Thoracic aorta (tissue), 2 donors: ENCODE measurements around the gene UBE2V1. TPM values are rescaled to one million over a fixed set of nuclear protein-coding genes. Genes with fewer than 3 reads are reported as not detected.
A peak's percentile ranks its signal among the peaks of the same experiment; 100 is the strongest.

ENCODE experiments used
- ATAC-seq: fragments of 150-250 bp; one replicate; pipeline ENCODE4 v1.8.0; 2017; ENCODE audit warnings: low read depth; ENCODE audit not compliant: insufficient number of reproducible peaks, low FRiP score
- DNase-seq: peaks from one replicate; pipeline ENCODE4 v3.0.0-alpha.2; 2020; ENCODE audit warnings: low spot score
- H3K27ac ChIP-seq, 2 donors: fragments of 200-600 bp; sonication (generic); 1 replicate in 1 of 2; 2 replicates in 1 of 2; pipeline ENCODE4 v1.5.1; 2016; ENCODE audit warnings: mild to moderate bottlenecking in 2 of 2, moderate library complexity in 2 of 2
- H3K27me3 ChIP-seq: fragments of 200-600 bp; sonication (generic); replicated peaks from 2 replicates; pipeline ENCODE4 v1.6.0; 2016; ENCODE audit warnings: mild to moderate bottlenecking; ENCODE audit not compliant: insufficient read depth
- H3K36me3 ChIP-seq: fragments of 200-600 bp; sonication (generic); one replicate; pipeline ENCODE4 v1.5.1; 2016
- H3K4me1 ChIP-seq, 2 donors: fragments of 200-600 bp; sonication (generic); 1 replicate in 1 of 2; 2 replicates in 1 of 2; pipeline versions ENCODE4 v1.5.1 to v1.6.0; 2016; ENCODE audit warnings: low read depth in 2 of 2, mild to moderate bottlenecking in 1 of 2; ENCODE audit not compliant: control insufficient read depth in 1 of 2
- H3K4me3 ChIP-seq: fragments of 200-600 bp; sonication (generic); 2 replicates; pipeline ENCODE4 v1.5.1; 2016; ENCODE audit warnings: mild to moderate bottlenecking
- H3K9me3 ChIP-seq: fragments of 200-600 bp; sonication (generic); 2 replicates; pipeline ENCODE4 v1.5.1; 2016
- CTCF ChIP-seq: fragments of 200-600 bp; sonication (generic); IDR thresholded peaks from one replicate; pipeline ENCODE4 v1.5.1; 2019; ENCODE audit warnings: antibody characterized with exemption
- total RNA-seq, 2 donors: library from RNA; depleted of rRNA; stranded (reverse); fragments of >200 nt; gene quantifications; one replicate each; pipeline versions ENCODE4 v1.1.0 to v1.2.3, GENCODE V29; 2016

Gene UBE2V1
- total RNA-seq, 2 donors from 2014 or later: 91.7 to 98.4 TPM

- H3K36me3 ChIP-seq: peaks cover 36% of the 10 kb centered on the region
- H3K27ac ChIP-seq: no peak overlapping the region
- ATAC-seq: no peak
- H3K27me3 ChIP-seq: no peaks in the 10 kb centered on the region
- no peak overlapping the region for H3K4me3 ChIP-seq
- no peak for DNase-seq
- no peaks in the 10 kb centered on the region for H3K4me1 ChIP-seq
- TF ChIP-seq CTCF: no peak
- no peaks in the 10 kb centered on the region for H3K9me3 ChIP-seq
Observed at GRCh38 chr20:50123418-50123817, 10.5 kb upstream of the UBE2V1 start.

GRCh38 chr20:50122763-50123162 lies 9.8 kb upstream of the UBE2V1 start:
- Histone ChIP-seq H3K9me3 (no peaks in the 10 kb centered on the region), H3K4me1 (no peaks in the 10 kb centered on the region), H3K4me3 (no peak overlapping the region), H3K27ac (no peak overlapping the region), H3K36me3 (peaks cover 30% of the 10 kb centered on the region), H3K27me3 (no peaks in the 10 kb centered on the region)
- no peak for DNase-seq
- TF ChIP-seq CTCF: no peak
- no peak for ATAC-seq

GRCh38 chr20:50121858-50122271 lies 8.9 kb upstream of the UBE2V1 start:
- H3K36me3 ChIP-seq: peaks cover 21% of the 10 kb centered on the region
- TF ChIP-seq CTCF: no peak
- ATAC-seq (no peak), DNase-seq (no peak)
- no peaks in the 10 kb centered on the region for H3K4me1 ChIP-seq
- H3K4me3 ChIP-seq: no peak overlapping the region
- no peaks in the 10 kb centered on the region for H3K27me3 ChIP-seq
- H3K27ac ChIP-seq: no peak overlapping the region
- no peaks in the 10 kb centered on the region for H3K9me3 ChIP-seq

GRCh38 chr20:50120935-50121693 lies 8.2 kb upstream of the UBE2V1 start:
- peak; percentile 8 for ATAC-seq
- Histone ChIP-seq H3K9me3 (no peaks in the 10 kb centered on the region), H3K4me3 (no peak overlapping the region), H3K27ac (no peak overlapping the region), H3K27me3 (no peaks in the 10 kb centered on the region), H3K36me3 (peaks cover 15% of the 10 kb centered on the region), H3K4me1 (peaks cover 3 to 4% of the 10 kb centered on the region in 2 donors)
- peak; percentile 85 for TF ChIP-seq CTCF
- DNase-seq: no peak

GRCh38 chr20:50118203-50118602 lies 5.3 kb upstream of the UBE2V1 start:
- Histone ChIP-seq H3K9me3 (no peaks in the 10 kb centered on the region), H3K4me3 (no peak overlapping the region), H3K4me1 (peaks cover 7 to 29% of the 10 kb centered on the region in 2 donors), H3K27me3 (no peaks in the 10 kb centered on the region), H3K27ac (no peak overlapping the region), H3K36me3 (no peaks in the 10 kb centered on the region)
- no peak for TF ChIP-seq CTCF
- ATAC-seq (no peak), DNase-seq (no peak)
